ENCODE results near the gene ENKD1. TPM values are rescaled to one million over a fixed set of nuclear protein-coding genes. Genes with fewer than 3 reads are reported as not detected.

Gene ENKD1
- total and polyA plus RNA-seq, 2 of the 13 experiments (the other 11 are each of a cell fraction or from before 2014, with no cell fraction given), result 10.8 to 20.8 TPM

DNA sequence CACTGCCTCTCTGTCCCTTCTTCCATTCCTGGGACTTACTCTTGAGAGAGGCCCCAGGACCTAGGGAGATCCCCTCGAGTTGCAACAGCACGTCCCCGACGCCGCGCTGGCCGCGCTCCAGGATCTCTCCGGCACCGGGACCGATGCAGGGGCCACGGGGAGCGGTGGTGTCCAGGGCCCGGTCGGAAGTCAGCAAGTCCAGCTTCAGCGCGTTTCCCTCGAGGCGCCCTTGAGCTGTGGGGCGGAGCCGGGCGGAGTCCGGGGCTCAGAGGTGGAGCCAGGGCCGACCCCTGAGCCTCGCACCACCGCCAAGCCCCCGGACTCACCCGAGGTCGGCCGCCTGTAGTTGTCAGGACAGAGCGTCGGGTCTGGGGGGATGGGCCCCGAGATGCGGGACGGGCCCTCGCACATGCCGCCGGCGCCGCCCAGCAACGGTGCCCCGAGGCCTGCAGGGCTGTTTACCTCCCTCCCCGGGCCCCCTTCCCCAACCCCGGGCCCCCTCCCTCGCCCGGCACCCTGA, 458 bp downstream of the ENKD1 start (continued):
- TF ChIP-seq ZNF577 (CRISPR knock-in tag; IDR thresholded peaks at IDR 0.05; ENCODE audit: borderline replicate concordance, low read depth) (no peak), HMGA1 (CRISPR knock-in tag; conservative IDR thresholded peaks at IDR 0.05) (no peak), NFYB (CRISPR knock-in tag; IDR thresholded peaks at IDR 0.05) (no peak), FIP1L1 (IDR thresholded peaks at IDR 0.05; ENCODE audit: borderline replicate concordance, insufficient read depth, low read depth, low read length) (no peak), SNRNP70 (IDR thresholded peaks at IDR 0.05; ENCODE audit: low read depth, low read length) (no peak), NPAS2 (CRISPR knock-in tag; IDR thresholded peaks at IDR 0.05; ENCODE audit: borderline replicate concordance) (no peak), STAT5B (CRISPR knock-in tag; IDR thresholded peaks at IDR 0.05) (no peak), THAP11 (CRISPR knock-in tag; IDR thresholded peaks at IDR 0.05) (no peak), KDM6A (CRISPR knock-in tag; IDR thresholded peaks at IDR 0.05; ENCODE audit: low read depth) (no peak), ZNF781 (CRISPR knock-in tag; IDR thresholded peaks at IDR 0.05; ENCODE audit: borderline replicate concordance, not compliant biosample characterization) (peak; percentile 24), XRCC5 (optimal IDR thresholded peaks at IDR 0.05; ENCODE audit: low read length) (no peak), ZNF432 (CRISPR knock-in tag; IDR thresholded peaks at IDR 0.05; ENCODE audit: borderline replicate concordance) (no peak), ZNF232 (CRISPR knock-in tag; IDR thresholded peaks at IDR 0.05; ENCODE audit: borderline replicate concordance) (no peak; the same call in none of the 2 replicates), JUNB (CRISPR knock-in tag; IDR thresholded peaks at IDR 0.05; ENCODE audit: borderline replicate concordance) (no peak), MTF2 (CRISPR knock-in tag; IDR thresholded peaks at IDR 0.05; ENCODE audit: borderline replicate concordance) (0 out of 2 replicates have a peak, but pooled peaks have one; percentile 51), GFI1 (CRISPR knock-in tag; IDR thresholded peaks at IDR 0.05; ENCODE audit: borderline replicate concordance) (no peak), NKX3-1 (CRISPR knock-in tag; IDR thresholded peaks at IDR 0.05) (no peak)
- TF ChIP-seq, protein P1, sequence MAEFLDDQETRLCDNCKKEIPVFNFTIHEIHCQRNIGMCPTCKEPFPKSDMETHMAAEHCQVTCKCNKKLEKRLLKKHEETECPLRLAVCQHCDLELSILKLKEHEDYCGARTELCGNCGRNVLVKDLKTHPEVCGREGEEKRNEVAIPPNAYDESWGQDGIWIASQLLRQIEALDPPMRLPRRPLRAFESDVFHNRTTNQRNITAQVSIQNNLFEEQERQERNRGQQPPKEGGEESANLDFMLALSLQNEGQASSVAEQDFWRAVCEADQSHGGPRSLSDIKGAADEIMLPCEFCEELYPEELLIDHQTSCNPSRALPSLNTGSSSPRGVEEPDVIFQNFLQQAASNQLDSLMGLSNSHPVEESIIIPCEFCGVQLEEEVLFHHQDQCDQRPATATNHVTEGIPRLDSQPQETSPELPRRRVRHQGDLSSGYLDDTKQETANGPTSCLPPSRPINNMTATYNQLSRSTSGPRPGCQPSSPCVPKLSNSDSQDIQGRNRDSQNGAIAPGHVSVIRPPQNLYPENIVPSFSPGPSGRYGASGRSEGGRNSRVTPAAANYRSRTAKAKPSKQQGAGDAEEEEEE (CRISPR knock-in tag; IDR thresholded peaks at IDR 0.05; ENCODE audit: borderline replicate concordance), result no peak
- TF ChIP-seq, protein P2, sequence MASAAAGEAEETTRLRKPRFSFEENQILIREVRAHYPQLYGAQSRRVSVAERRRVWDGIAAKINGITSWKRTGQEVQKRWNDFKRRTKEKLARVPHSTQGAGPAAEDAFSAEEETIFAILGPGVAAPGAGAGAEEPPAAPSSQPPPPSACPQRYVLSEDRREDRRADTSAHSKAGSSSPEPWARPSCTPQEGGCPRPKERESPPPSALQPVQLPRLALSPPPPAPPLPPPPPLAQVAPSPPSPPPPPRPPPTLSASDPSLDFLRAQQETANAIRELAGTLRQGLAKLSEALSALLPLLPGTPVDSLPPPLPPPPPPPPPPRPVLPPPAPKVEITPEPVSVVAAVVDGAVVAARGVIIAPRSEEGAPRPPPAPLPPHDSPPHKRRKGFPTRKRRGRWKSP (CRISPR knock-in tag; IDR thresholded peaks at IDR 0.05), result no peak
- TF ChIP-seq, protein P3, sequence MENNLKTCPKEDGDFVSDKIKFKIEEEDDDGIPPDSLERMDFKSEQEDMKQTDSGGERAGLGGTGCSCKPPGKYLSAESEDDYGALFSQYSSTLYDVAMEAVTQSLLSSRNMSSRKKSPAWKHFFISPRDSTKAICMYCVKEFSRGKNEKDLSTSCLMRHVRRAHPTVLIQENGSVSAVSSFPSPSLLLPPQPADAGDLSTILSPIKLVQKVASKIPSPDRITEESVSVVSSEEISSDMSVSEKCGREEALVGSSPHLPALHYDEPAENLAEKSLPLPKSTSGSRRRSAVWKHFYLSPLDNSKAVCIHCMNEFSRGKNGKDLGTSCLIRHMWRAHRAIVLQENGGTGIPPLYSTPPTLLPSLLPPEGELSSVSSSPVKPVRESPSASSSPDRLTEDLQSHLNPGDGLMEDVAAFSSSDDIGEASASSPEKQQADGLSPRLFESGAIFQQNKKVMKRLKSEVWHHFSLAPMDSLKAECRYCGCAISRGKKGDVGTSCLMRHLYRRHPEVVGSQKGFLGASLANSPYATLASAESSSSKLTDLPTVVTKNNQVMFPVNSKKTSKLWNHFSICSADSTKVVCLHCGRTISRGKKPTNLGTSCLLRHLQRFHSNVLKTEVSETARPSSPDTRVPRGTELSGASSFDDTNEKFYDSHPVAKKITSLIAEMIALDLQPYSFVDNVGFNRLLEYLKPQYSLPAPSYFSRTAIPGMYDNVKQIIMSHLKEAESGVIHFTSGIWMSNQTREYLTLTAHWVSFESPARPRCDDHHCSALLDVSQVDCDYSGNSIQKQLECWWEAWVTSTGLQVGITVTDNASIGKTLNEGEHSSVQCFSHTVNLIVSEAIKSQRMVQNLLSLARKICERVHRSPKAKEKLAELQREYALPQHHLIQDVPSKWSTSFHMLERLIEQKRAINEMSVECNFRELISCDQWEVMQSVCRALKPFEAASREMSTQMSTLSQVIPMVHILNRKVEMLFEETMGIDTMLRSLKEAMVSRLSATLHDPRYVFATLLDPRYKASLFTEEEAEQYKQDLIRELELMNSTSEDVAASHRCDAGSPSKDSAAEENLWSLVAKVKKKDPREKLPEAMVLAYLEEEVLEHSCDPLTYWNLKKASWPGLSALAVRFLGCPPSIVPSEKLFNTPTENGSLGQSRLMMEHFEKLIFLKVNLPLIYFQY (CRISPR knock-in tag; IDR thresholded peaks at IDR 0.05; ENCODE audit: borderline replicate concordance), result peak; percentile 70
- TF ChIP-seq, protein P4, sequence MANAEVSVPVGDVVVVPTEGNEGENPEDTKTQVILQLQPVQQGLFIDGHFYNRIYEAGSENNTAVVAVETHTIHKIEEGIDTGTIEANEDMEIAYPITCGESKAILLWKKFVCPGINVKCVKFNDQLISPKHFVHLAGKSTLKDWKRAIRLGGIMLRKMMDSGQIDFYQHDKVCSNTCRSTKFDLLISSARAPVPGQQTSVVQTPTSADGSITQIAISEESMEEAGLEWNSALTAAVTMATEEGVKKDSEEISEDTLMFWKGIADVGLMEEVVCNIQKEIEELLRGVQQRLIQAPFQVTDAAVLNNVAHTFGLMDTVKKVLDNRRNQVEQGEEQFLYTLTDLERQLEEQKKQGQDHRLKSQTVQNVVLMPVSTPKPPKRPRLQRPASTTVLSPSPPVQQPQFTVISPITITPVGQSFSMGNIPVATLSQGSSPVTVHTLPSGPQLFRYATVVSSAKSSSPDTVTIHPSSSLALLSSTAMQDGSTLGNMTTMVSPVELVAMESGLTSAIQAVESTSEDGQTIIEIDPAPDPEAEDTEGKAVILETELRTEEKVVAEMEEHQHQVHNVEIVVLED (CRISPR knock-in tag; IDR thresholded peaks at IDR 0.05; ENCODE audit: borderline replicate concordance), result no peak

Data from HepG2 (cell line).